MM.1S (cell line): Measurements from ENCODE around the gene SYNE1.

Experiments used
- EZH2 ChIP-seq: fragments of 300-600 bp; sonication (generic); optimal IDR thresholded peaks from 2 replicates; pipeline ENCODE3; 2017; ENCODE audit warnings: low read depth, mild to moderate bottlenecking, antibody characterized with exemption, low read length, mixed read lengths
- EZH2phosphoT487 ChIP-seq: fragments of 300-600 bp; sonication (generic); IDR thresholded peaks from 2 replicates; pipeline ENCODE4 v1.6.1; 2018; ENCODE audit warnings: antibody characterized with exemption, low read length
- TF ChIP-seq, protein P1 (sequence below): fragments of 300-600 bp; sonication (generic); IDR thresholded peaks from 2 replicates; pipeline ENCODE4 v1.5.1; 2016; ENCODE audit warnings: antibody characterized with exemption, low read length, mixed read lengths

DNA sequence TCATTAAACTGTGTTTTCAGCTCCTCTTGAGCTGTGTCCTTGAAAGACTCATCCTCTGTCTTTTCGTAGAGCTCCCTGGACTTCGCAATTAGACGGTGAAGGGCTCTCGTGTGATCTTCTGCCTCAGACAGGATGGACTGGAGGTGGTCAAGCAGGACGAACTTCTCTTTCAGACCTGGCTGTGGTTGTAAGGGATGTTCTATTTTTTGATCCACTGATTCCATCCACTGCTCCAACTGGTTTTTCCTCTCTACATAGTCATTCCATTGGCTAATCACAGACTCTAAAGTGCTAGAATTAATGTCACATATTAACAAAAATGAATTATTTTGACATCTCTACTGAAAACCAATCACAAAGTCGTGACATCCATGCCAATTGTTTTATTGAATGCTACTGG is 250.1 kb downstream of the SYNE1 start:
- no peak for TF ChIP-seq EZH2
- TF ChIP-seq, protein P1, sequence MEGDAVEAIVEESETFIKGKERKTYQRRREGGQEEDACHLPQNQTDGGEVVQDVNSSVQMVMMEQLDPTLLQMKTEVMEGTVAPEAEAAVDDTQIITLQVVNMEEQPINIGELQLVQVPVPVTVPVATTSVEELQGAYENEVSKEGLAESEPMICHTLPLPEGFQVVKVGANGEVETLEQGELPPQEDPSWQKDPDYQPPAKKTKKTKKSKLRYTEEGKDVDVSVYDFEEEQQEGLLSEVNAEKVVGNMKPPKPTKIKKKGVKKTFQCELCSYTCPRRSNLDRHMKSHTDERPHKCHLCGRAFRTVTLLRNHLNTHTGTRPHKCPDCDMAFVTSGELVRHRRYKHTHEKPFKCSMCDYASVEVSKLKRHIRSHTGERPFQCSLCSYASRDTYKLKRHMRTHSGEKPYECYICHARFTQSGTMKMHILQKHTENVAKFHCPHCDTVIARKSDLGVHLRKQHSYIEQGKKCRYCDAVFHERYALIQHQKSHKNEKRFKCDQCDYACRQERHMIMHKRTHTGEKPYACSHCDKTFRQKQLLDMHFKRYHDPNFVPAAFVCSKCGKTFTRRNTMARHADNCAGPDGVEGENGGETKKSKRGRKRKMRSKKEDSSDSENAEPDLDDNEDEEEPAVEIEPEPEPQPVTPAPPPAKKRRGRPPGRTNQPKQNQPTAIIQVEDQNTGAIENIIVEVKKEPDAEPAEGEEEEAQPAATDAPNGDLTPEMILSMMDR: no peak
- TF ChIP-seq EZH2phosphoT487: no peak
